Testis (tissue), 2 donors: ENCODE measurements around the gene TCEAL5.

Experiments
- POLR2A ChIP-seq: fragments of 450-650 bp; IDR thresholded peaks from one replicate; pipeline ENCODE4 v1.6.1; 2017; ENCODE audit warnings: antibody characterized with exemption, mild to moderate bottlenecking, moderate library complexity
- TF ChIP-seq, protein P1 (sequence below), 3 experiments: fragments of 450-650 bp in 2 of 3; fragments of 200-600 bp in 1 of 3; sonication (generic) in 1 of 3; IDR thresholded peaks; one replicate each; pipeline ENCODE4 v1.5.1; 2016 to 2019; ENCODE audit warnings: antibody characterized with exemption in 3 of 3, mild to moderate bottlenecking in 2 of 3, moderate library complexity in 1 of 3

- TF ChIP-seq, protein P1, sequence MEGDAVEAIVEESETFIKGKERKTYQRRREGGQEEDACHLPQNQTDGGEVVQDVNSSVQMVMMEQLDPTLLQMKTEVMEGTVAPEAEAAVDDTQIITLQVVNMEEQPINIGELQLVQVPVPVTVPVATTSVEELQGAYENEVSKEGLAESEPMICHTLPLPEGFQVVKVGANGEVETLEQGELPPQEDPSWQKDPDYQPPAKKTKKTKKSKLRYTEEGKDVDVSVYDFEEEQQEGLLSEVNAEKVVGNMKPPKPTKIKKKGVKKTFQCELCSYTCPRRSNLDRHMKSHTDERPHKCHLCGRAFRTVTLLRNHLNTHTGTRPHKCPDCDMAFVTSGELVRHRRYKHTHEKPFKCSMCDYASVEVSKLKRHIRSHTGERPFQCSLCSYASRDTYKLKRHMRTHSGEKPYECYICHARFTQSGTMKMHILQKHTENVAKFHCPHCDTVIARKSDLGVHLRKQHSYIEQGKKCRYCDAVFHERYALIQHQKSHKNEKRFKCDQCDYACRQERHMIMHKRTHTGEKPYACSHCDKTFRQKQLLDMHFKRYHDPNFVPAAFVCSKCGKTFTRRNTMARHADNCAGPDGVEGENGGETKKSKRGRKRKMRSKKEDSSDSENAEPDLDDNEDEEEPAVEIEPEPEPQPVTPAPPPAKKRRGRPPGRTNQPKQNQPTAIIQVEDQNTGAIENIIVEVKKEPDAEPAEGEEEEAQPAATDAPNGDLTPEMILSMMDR (IDR thresholded peaks at IDR 0.05): no peak
- TF ChIP-seq POLR2A: no peak
Observed at GRCh38 chrX:103236296-103236695, 40.3 kb downstream of the TCEAL5 start.
